Measurements from ENCODE around the gene MARS1.

Gene MARS1

GRCh38 chr12:57534250-57534649 lies 46.4 kb downstream of the MARS1 start:
- Histone ChIP-seq H3K27ac (ENCODE audit: poor library complexity, severe bottlenecking) (no peak overlapping the region), H3K27me3 (ENCODE audit: insufficient read depth, poor library complexity, severe bottlenecking) (no peaks in the 10 kb centered on the region), H3K36me3 (ENCODE audit: low read depth) (peaks cover 84% of the 10 kb centered on the region), H3K4me1 (ENCODE audit: insufficient read depth, poor library complexity, severe bottlenecking) (no peaks in the 10 kb centered on the region), H3K4me3 (ENCODE audit: severe bottlenecking) (no peak overlapping the region), H3K9me3 (ENCODE audit: severe bottlenecking) (no peaks in the 10 kb centered on the region)
- DNase-seq (ENCODE audit: low spot score) = no peak
- ATAC-seq (ENCODE audit: low read depth) = no peak
- TF ChIP-seq CTCF (IDR thresholded peaks at IDR 0.05; ENCODE audit: poor library complexity, severe bottlenecking) = no peak

- DNase-seq (ENCODE audit: low spot score) (no peak), ATAC-seq (ENCODE audit: low read depth) (no peak)
- Histone ChIP-seq H3K4me3 (ENCODE audit: severe bottlenecking) (no peak overlapping the region), H3K9me3 (ENCODE audit: severe bottlenecking) (no peaks in the 10 kb centered on the region), H3K36me3 (ENCODE audit: low read depth) (peaks cover 78% of the 10 kb centered on the region), H3K4me1 (ENCODE audit: insufficient read depth, poor library complexity, severe bottlenecking) (no peaks in the 10 kb centered on the region), H3K27ac (ENCODE audit: poor library complexity, severe bottlenecking) (no peak overlapping the region), H3K27me3 (ENCODE audit: insufficient read depth, poor library complexity, severe bottlenecking) (no peaks in the 10 kb centered on the region)
- no peak for TF ChIP-seq CTCF (IDR thresholded peaks at IDR 0.05; ENCODE audit: poor library complexity, severe bottlenecking)
Observed at GRCh38 chr12:57534991-57535543, 47.2 kb downstream of the MARS1 start.

GRCh38 chr12:57535764-57536596 lies 48.1 kb downstream of the MARS1 start:
- peaks cover 70% of the 10 kb centered on the region for H3K36me3 ChIP-seq (ENCODE audit: low read depth)

GRCh38 chr12:57536597-57536942 lies 48.7 kb downstream of the MARS1 start:
- ATAC-seq (ENCODE audit: low read depth) (no peak), DNase-seq (ENCODE audit: low spot score) (no peak)
- Histone ChIP-seq H3K27ac (ENCODE audit: poor library complexity, severe bottlenecking) (no peak overlapping the region), H3K4me1 (ENCODE audit: insufficient read depth, poor library complexity, severe bottlenecking) (no peaks in the 10 kb centered on the region), H3K36me3 (ENCODE audit: low read depth) (peaks cover 70% of the 10 kb centered on the region), H3K27me3 (ENCODE audit: insufficient read depth, poor library complexity, severe bottlenecking) (no peaks in the 10 kb centered on the region), H3K9me3 (ENCODE audit: severe bottlenecking) (no peaks in the 10 kb centered on the region), H3K4me3 (ENCODE audit: severe bottlenecking) (no peak overlapping the region)
- no peak for TF ChIP-seq CTCF (IDR thresholded peaks at IDR 0.05; ENCODE audit: poor library complexity, severe bottlenecking)

More at GRCh38 chr12:57535764-57536596, 48.1 kb downstream of the MARS1 start:
- no peak for ATAC-seq (ENCODE audit: low read depth)
- Histone ChIP-seq H3K9me3 (ENCODE audit: severe bottlenecking) (no peaks in the 10 kb centered on the region), H3K4me3 (ENCODE audit: severe bottlenecking) (no peak overlapping the region), H3K4me1 (ENCODE audit: insufficient read depth, poor library complexity, severe bottlenecking) (no peaks in the 10 kb centered on the region), H3K27ac (ENCODE audit: poor library complexity, severe bottlenecking) (no peak overlapping the region), H3K27me3 (ENCODE audit: insufficient read depth, poor library complexity, severe bottlenecking) (no peaks in the 10 kb centered on the region)
- no peak for DNase-seq (ENCODE audit: low spot score)
- no peak for TF ChIP-seq CTCF (IDR thresholded peaks at IDR 0.05; ENCODE audit: poor library complexity, severe bottlenecking)
